ENCODE results near the gene PREB. TPM values are rescaled to one million over a fixed set of nuclear protein-coding genes. Genes with fewer than 3 reads are reported as not detected.

The PREB gene
- total and polyA plus RNA-seq, 2 of the 13 experiments (the other 11 are each of a cell fraction or from before 2014, with no cell fraction given), result 112 to 192 TPM

DNA sequence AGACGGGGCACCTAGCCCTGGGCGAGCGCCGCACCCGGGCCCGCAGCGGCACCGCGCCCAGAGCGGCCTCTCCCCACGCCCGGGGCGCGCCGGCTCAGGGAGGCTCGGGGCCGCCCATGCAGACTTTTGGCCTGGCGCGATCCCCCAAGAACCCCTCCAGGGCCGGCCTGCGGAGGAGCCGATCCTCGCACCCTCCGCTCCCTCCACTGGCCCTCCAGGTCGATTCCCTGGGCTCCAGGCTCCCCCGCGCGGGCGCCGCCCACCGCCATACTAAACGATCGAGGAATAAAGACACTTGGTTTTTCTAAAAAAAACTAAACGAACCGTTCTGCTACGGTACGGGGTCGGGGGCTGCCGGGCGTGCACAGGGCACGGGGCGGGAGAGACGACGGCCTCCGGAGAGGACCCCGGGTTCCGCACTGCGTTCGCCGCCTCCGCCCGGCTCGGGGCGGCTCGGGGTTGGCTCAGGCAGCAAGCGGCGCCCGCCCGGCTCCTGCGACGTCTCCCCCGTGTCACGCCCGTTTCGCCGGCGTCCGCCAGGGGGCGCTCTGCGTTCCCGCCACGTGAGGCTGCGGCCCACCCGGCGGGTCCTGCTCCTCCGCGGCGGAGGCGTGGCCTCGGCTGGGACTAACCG, 48.2 kb downstream of the PREB start (continued):
- TF ChIP-seq, protein P1, sequence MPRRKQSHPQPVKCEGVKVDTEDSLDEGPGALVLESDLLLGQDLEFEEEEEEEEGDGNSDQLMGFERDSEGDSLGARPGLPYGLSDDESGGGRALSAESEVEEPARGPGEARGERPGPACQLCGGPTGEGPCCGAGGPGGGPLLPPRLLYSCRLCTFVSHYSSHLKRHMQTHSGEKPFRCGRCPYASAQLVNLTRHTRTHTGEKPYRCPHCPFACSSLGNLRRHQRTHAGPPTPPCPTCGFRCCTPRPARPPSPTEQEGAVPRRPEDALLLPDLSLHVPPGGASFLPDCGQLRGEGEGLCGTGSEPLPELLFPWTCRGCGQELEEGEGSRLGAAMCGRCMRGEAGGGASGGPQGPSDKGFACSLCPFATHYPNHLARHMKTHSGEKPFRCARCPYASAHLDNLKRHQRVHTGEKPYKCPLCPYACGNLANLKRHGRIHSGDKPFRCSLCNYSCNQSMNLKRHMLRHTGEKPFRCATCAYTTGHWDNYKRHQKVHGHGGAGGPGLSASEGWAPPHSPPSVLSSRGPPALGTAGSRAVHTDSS (CRISPR knock-in tag; conservative IDR thresholded peaks at IDR 0.05), result no peak
- TF ChIP-seq SETDB1 (CRISPR knock-in tag; IDR thresholded peaks at IDR 0.05; ENCODE audit: borderline replicate concordance), result no peak
- TF ChIP-seq XBP1 (CRISPR knock-in tag; IDR thresholded peaks at IDR 0.05), result no peak
- TF ChIP-seq, protein P2, sequence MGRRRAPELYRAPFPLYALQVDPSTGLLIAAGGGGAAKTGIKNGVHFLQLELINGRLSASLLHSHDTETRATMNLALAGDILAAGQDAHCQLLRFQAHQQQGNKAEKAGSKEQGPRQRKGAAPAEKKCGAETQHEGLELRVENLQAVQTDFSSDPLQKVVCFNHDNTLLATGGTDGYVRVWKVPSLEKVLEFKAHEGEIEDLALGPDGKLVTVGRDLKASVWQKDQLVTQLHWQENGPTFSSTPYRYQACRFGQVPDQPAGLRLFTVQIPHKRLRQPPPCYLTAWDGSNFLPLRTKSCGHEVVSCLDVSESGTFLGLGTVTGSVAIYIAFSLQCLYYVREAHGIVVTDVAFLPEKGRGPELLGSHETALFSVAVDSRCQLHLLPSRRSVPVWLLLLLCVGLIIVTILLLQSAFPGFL (CRISPR knock-in tag; IDR thresholded peaks at IDR 0.05), result no peak
- TF ChIP-seq NR2F1 (CRISPR knock-in tag; IDR thresholded peaks at IDR 0.05), result no peak
- peak; percentile 80 for TF ChIP-seq RBFOX2 (IDR thresholded peaks at IDR 0.05; ENCODE audit: low read depth, low read length)
- TF ChIP-seq SP2 (CRISPR knock-in tag; IDR thresholded peaks at IDR 0.05), result peak; percentile 74
- TF ChIP-seq ZNF629 (CRISPR knock-in tag; conservative IDR thresholded peaks at IDR 0.05), result no peak
- TF ChIP-seq, protein P3, sequence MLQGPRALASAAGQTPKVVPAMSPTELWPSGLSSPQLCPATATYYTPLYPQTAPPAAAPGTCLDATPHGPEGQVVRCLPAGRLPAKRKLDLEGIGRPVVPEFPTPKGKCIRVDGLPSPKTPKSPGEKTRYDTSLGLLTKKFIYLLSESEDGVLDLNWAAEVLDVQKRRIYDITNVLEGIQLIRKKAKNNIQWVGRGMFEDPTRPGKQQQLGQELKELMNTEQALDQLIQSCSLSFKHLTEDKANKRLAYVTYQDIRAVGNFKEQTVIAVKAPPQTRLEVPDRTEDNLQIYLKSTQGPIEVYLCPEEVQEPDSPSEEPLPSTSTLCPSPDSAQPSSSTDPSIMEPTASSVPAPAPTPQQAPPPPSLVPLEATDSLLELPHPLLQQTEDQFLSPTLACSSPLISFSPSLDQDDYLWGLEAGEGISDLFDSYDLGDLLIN (CRISPR knock-in tag; IDR thresholded peaks at IDR 0.05; ENCODE audit: borderline replicate concordance), result peak; percentile 94; the same call in 1 of the 2 replicates
- no peak for TF ChIP-seq TCF7L2 (IDR thresholded peaks at IDR 0.05; ENCODE audit: low read depth, low read length)
- TF ChIP-seq REPIN1 (CRISPR knock-in tag; IDR thresholded peaks at IDR 0.05; ENCODE audit: borderline replicate concordance, low read depth), result peak; percentile 92
- TF ChIP-seq, protein P4, sequence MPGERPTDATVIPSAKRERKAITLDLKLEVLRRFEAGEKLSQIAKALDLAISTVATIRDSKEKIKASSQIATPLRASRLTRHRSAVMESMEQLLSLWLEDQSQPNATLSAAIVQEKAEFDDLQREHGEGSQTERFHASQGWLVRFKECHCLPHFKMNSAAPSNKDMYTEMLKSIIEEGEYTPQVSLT (CRISPR knock-in tag; IDR thresholded peaks at IDR 0.05; ENCODE audit: borderline replicate concordance, low read depth), result 0 out of 2 replicates have a peak, but pooled peaks have one; percentile 61
- no peak for TF ChIP-seq ZNF879 (CRISPR knock-in tag; IDR thresholded peaks at IDR 0.05)
- TF ChIP-seq RFX5 (IDR thresholded peaks at IDR 0.05; ENCODE audit: low read depth, low read length), result no peak
- TF ChIP-seq, protein P5, sequence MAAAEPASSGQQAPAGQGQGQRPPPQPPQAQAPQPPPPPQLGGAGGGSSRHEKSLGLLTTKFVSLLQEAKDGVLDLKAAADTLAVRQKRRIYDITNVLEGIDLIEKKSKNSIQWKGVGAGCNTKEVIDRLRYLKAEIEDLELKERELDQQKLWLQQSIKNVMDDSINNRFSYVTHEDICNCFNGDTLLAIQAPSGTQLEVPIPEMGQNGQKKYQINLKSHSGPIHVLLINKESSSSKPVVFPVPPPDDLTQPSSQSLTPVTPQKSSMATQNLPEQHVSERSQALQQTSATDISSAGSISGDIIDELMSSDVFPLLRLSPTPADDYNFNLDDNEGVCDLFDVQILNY (CRISPR knock-in tag; conservative IDR thresholded peaks at IDR 0.05), result peak; percentile 98
- no peak for TF ChIP-seq ZBTB1 (CRISPR knock-in tag; IDR thresholded peaks at IDR 0.05; ENCODE audit: borderline replicate concordance)
- TF ChIP-seq ZNF484 (CRISPR knock-in tag; IDR thresholded peaks at IDR 0.05; ENCODE audit: borderline replicate concordance, low read depth), result no peak
- TF ChIP-seq ZNF605 (CRISPR knock-in tag; IDR thresholded peaks at IDR 0.05), result no peak
- TF ChIP-seq, protein P6, sequence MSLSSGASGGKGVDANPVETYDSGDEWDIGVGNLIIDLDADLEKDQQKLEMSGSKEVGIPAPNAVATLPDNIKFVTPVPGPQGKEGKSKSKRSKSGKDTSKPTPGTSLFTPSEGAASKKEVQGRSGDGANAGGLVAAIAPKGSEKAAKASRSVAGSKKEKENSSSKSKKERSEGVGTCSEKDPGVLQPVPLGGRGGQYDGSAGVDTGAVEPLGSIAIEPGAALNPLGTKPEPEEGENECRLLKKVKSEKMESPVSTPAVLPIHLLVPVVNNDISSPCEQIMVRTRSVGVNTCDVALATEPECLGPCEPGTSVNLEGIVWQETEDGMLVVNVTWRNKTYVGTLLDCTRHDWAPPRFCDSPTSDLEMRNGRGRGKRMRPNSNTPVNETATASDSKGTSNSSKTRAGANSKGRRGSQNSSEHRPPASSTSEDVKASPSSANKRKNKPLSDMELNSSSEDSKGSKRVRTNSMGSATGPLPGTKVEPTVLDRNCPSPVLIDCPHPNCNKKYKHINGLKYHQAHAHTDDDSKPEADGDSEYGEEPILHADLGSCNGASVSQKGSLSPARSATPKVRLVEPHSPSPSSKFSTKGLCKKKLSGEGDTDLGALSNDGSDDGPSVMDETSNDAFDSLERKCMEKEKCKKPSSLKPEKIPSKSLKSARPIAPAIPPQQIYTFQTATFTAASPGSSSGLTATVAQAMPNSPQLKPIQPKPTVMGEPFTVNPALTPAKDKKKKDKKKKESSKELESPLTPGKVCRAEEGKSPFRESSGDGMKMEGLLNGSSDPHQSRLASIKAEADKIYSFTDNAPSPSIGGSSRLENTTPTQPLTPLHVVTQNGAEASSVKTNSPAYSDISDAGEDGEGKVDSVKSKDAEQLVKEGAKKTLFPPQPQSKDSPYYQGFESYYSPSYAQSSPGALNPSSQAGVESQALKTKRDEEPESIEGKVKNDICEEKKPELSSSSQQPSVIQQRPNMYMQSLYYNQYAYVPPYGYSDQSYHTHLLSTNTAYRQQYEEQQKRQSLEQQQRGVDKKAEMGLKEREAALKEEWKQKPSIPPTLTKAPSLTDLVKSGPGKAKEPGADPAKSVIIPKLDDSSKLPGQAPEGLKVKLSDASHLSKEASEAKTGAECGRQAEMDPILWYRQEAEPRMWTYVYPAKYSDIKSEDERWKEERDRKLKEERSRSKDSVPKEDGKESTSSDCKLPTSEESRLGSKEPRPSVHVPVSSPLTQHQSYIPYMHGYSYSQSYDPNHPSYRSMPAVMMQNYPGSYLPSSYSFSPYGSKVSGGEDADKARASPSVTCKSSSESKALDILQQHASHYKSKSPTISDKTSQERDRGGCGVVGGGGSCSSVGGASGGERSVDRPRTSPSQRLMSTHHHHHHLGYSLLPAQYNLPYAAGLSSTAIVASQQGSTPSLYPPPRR (CRISPR knock-in tag; IDR thresholded peaks at IDR 0.05; ENCODE audit: borderline replicate concordance), result no peak; the same call in none of the 2 replicates

All from HepG2 (cell line).